GM18951 (cell line): ENCODE data around the gene ZNF626.

Experiments
- POLR2A ChIP-seq: IDR thresholded peaks from 4 replicates; pipeline ENCODE4 v1.6.1; 2011; ENCODE audit warnings: mild to moderate bottlenecking; ENCODE audit not compliant: insufficient read length, insufficient read depth; ENCODE audit errors: extremely low read depth
- in situ Hi-C: fragments of 300-500 bp; cut with MboI; formaldehyde crosslinking; loops from one replicate; pipeline ENCODE4 v1.12.0; 2022; ENCODE audit warnings: low sequenced_read_pairs, mixed read lengths, inconsistent platforms; ENCODE audit not compliant: unreplicated experiment

Gene ZNF626

DNA sequence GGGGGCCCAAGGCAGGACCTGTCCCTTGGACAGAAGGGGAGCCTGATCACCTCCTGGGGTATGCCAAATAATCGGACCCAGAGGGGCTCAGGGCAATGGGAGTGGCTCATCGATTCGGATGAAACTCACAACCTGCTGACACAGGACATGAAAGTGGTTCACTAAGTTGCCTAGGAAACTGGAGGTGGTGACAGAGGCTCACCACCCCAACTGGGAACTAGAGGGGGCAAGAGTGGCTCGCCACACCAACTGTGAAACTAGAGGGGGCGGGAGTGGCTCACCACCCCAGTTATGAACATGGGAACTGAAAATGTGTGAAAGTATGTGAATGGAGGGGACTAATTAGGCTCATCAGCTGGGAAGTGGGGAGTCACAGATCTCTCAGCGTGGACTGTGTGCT lies 49.5 kb downstream of the ZNF626 start:
- in situ Hi-C loops: no loop called here
- TF ChIP-seq POLR2A: no peak

DNA sequence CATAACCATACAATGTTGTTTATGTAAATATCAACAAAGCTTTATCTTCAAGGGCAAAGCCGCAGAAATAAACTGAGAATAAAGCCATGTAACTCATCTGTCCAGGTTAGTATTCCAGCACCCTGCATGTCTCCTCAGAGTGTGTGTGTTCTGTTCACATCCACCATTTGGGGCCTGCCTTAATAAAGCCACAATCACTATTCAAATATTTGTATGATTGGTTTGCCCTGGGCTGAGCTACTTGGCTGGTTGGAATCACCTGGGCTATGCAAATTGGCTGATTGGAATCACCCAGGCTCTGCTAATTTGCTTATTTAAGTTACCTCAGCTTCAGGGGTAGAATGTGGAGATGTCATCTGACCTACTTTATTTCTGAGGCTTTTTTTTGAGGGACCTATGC lies 53.4 kb downstream of the ZNF626 start:
- in situ Hi-C loops: no loop called here
- no peak for TF ChIP-seq POLR2A
